T-cell (primary cell): ENCODE data around the gene NACA2. TPM values are rescaled to one million over a fixed set of nuclear protein-coding genes. Genes with fewer than 3 reads are reported as not detected.

ENCODE experiments used
- ATAC-seq, 4 experiments: fragments of 200-7000 bp in 3 of 4; fragments of 150-1000 bp in 1 of 4; cut with Tn5 transposase; replicated peaks in 1 of 4; 1 replicate in 3 of 4; 2 replicates in 1 of 4; pipeline ENCODE4 v1.10.0; 2021; ENCODE audit warnings: moderate library complexity in 3 of 4, mild to moderate bottlenecking in 2 of 4, moderate number of reproducible peaks in 1 of 4
- CTCF ChIA-PET, 2 donors: fragments of 300-600 bp; sonication (Branson Sonifier 250); formaldehyde crosslinking; loops; one replicate each; lab custom pipeline; 2022; ENCODE audit warnings: antibody characterized with exemption in 2 of 2; lab: Charles Lee
- POLR2A ChIA-PET, 2 donors: fragments of 300-600 bp; sonication (Branson Sonifier 250); formaldehyde crosslinking; loops; one replicate each; lab custom pipeline; 2022; ENCODE audit warnings: antibody characterized with exemption in 2 of 2; lab: Charles Lee
- DNase-seq, 35 experiments: peaks; one replicate each; pipeline versions ENCODE4 v3.0.0 to v3.0.0-alpha.2; 2013 to 2023
- H3K27ac ChIP-seq: one replicate; pipeline ENCODE4 v1.5.1; 2013; ENCODE audit warnings: low read length
- H3K27me3 ChIP-seq, 2 experiments: replicated peaks in 1 of 2; 1 replicate in 1 of 2; 2 replicates in 1 of 2; pipeline versions ENCODE4 v1.6.1 to v1.7.0; 2013; ENCODE audit warnings: low read length in 1 of 2, mixed read lengths in 1 of 2; ENCODE audit not compliant: control insufficient read depth in 2 of 2, insufficient read depth in 2 of 2; ENCODE audit errors: extremely low read depth in 1 of 2
- H3K36me3 ChIP-seq, 2 donors: 1 replicate in 1 of 2; 2 replicates in 1 of 2; pipeline versions ENCODE4 v1.6.1 to v1.7.0; 2013; ENCODE audit warnings: low read length in 1 of 2; ENCODE audit not compliant: control insufficient read depth in 2 of 2, insufficient read depth in 1 of 2; ENCODE audit errors: extremely low read depth in 1 of 2
- H3K4me1 ChIP-seq, 2 experiments: 1 replicate in 1 of 2; 2 replicates in 1 of 2; pipeline versions ENCODE4 v1.6.1 to v1.7.0; 2013; ENCODE audit warnings: low read length in 2 of 2, mixed read lengths in 1 of 2; ENCODE audit not compliant: insufficient read depth in 2 of 2, control insufficient read depth in 1 of 2; ENCODE audit errors: extremely low read depth in 1 of 2
- H3K4me3 ChIP-seq, 2 donors: 1 replicate in 1 of 2; 2 replicates in 1 of 2; pipeline versions ENCODE4 v1.5.1 to v1.7.0; 2013; ENCODE audit warnings: mild to moderate bottlenecking in 2 of 2, low read length in 1 of 2, moderate library complexity in 1 of 2; ENCODE audit not compliant: control insufficient read depth in 1 of 2; ENCODE audit errors: extremely low read depth in 1 of 2
- H3K9me3 ChIP-seq: 2 replicates; pipeline ENCODE4 v1.7.0; 2013
- H3K27ac Mint-ChIP-seq, 2 donors: one replicate each; pipeline ENCODE4 v1.8.0; 2020 to 2021; ENCODE audit warnings: mild to moderate bottlenecking in 2 of 2, mixed read lengths in 2 of 2
- H3K27me3 Mint-ChIP-seq, 2 donors: one replicate each; pipeline ENCODE4 v1.8.0; 2021 to 2022; ENCODE audit warnings: mixed read lengths in 2 of 2
- H3K36me3 Mint-ChIP-seq: one replicate; pipeline ENCODE4 v1.8.0; 2021; ENCODE audit warnings: mixed read lengths
- H3K4me1 Mint-ChIP-seq, 3 donors: one replicate each; pipeline ENCODE4 v1.8.0; 2020 to 2022; ENCODE audit warnings: mixed read lengths in 3 of 3, mild to moderate bottlenecking in 1 of 3
- H3K4me3 Mint-ChIP-seq, 3 donors: one replicate each; pipeline ENCODE4 v1.8.0; 2020 to 2022; ENCODE audit warnings: mild to moderate bottlenecking in 3 of 3, mixed read lengths in 3 of 3, moderate library complexity in 3 of 3
- H3K9me3 Mint-ChIP-seq, 3 donors: one replicate each; pipeline ENCODE4 v1.8.0; 2020 to 2022; ENCODE audit warnings: mixed read lengths in 3 of 3
- WGBS: methylation state at CpG from one replicate; pipeline ENCODE4 v1.1.5; 2013; ENCODE audit warnings: missing lambda C conversion rate; ENCODE audit not compliant: insufficient coverage; 5-methylcytosine and 5-hydroxymethylcytosine counted together
- total RNA-seq, 35 experiments: library from RNA in 6 of 35; stranded (reverse) in 6 of 35; fragments of 120-200 nt in 1 of 35; gene quantifications; one replicate each; pipeline versions ENCODE4 v1.2.1 to v1.2.4 and lab custom pipeline; 2013 to 2026

Gene NACA2
- total RNA-seq, 5 donors from 2014 or later (not counting 1 experiment from before 2014, with no cell fraction given) = not detected

GRCh38 chr17:61598014-61598413 lies 7.0 kb upstream of the NACA2 start:
- CTCF ChIA-PET = no interaction called here
- ATAC-seq (no peak), DNase-seq (no peak)
- Histone ChIP-seq H3K27ac (no peak overlapping the region), H3K4me1 (no peaks in the 10 kb centered on the region), H3K27me3 (peaks cover 3 to 15% of the 10 kb centered on the region in 2 experiments), H3K36me3 (no peaks in the 10 kb centered on the region), H3K9me3 (no peaks in the 10 kb centered on the region), H3K4me3 (no peak overlapping the region)
- H3K36me3 Mint-ChIP-seq = no peaks in the 10 kb centered on the region
- no peak overlapping the region for H3K4me3 Mint-ChIP-seq
- POLR2A ChIA-PET = no interaction called here
- no peaks in the 10 kb centered on the region for H3K9me3 Mint-ChIP-seq
- no peak overlapping the region for H3K27ac Mint-ChIP-seq
- H3K4me1 Mint-ChIP-seq = no peaks in the 10 kb centered on the region
- WGBS = no CpG with 5 or more reads among the region's 2 CpGs
- H3K27me3 Mint-ChIP-seq = peaks cover 28 to 30% of the 10 kb centered on the region in 2 donors

GRCh38 chr17:61597607-61598006 lies 6.6 kb upstream of the NACA2 start:
- ATAC-seq = no peak
- no peak overlapping the region for H3K4me3 ChIP-seq
- no peaks in the 10 kb centered on the region for H3K4me1 Mint-ChIP-seq
- H3K27ac ChIP-seq = no peak overlapping the region
- no peaks in the 10 kb centered on the region for H3K9me3 ChIP-seq
- ChIA-PET POLR2A (no interaction called here), CTCF (no interaction called here)
- H3K27me3 Mint-ChIP-seq = peaks cover 25 to 26% of the 10 kb centered on the region in 2 donors
- H3K27me3 ChIP-seq = peaks cover 3 to 15% of the 10 kb centered on the region in 2 experiments
- no peaks in the 10 kb centered on the region for H3K4me1 ChIP-seq
- H3K4me3 Mint-ChIP-seq = no peak overlapping the region
- H3K9me3 Mint-ChIP-seq = no peaks in the 10 kb centered on the region
- no peak overlapping the region for H3K27ac Mint-ChIP-seq
- WGBS = no CpG with 5 or more reads among the region's 3 CpGs
- no peak for DNase-seq
- H3K36me3 ChIP-seq = no peaks in the 10 kb centered on the region
- no peaks in the 10 kb centered on the region for H3K36me3 Mint-ChIP-seq

GRCh38 chr17:61595418-61596186 lies 4.6 kb upstream of the NACA2 start:
- Histone ChIP-seq H3K4me3 (no peak overlapping the region), H3K4me1 (no peaks in the 10 kb centered on the region), H3K27ac (no peak overlapping the region), H3K36me3 (no peaks in the 10 kb centered on the region), H3K9me3 (no peaks in the 10 kb centered on the region), H3K27me3 (peaks cover 6 to 10% of the 10 kb centered on the region in 2 experiments)
- H3K4me3 Mint-ChIP-seq = no peak overlapping the region
- ATAC-seq (no peak), DNase-seq (no peak)
- H3K27me3 Mint-ChIP-seq = peaks cover 19% of the 10 kb centered on the region in 2 donors
- H3K9me3 Mint-ChIP-seq = no peaks in the 10 kb centered on the region
- H3K36me3 Mint-ChIP-seq = no peaks in the 10 kb centered on the region
- H3K4me1 Mint-ChIP-seq = no peaks in the 10 kb centered on the region
- CTCF ChIA-PET = interaction anchor here in 1 of 2 donors (0.6 kb wide), 1 partner anchor 34 kb away, joined by 3 read pairs; no protein-coding TSS in a partner anchor
- POLR2A ChIA-PET = no interaction called here
- H3K27ac Mint-ChIP-seq = no peak overlapping the region
- 43% methylated on average over 2 of the region's 7 CpGs for WGBS

GRCh38 chr17:61594294-61594825 lies 3.3 kb upstream of the NACA2 start:
- Histone ChIP-seq H3K4me3 (no peak overlapping the region), H3K27ac (no peak overlapping the region), H3K9me3 (no peaks in the 10 kb centered on the region), H3K4me1 (no peaks in the 10 kb centered on the region), H3K27me3 (peaks cover 6 to 10% of the 10 kb centered on the region in 2 experiments), H3K36me3 (no peaks in the 10 kb centered on the region)
- no peaks in the 10 kb centered on the region for H3K36me3 Mint-ChIP-seq
- DNase-seq (no peak), ATAC-seq (no peak)
- 93% methylated on average over 2 of the region's 5 CpGs for WGBS
- POLR2A ChIA-PET = no interaction called here
- peaks cover 19% of the 10 kb centered on the region in 2 donors for H3K27me3 Mint-ChIP-seq
- H3K27ac Mint-ChIP-seq = no peak overlapping the region
- H3K9me3 Mint-ChIP-seq = no peaks in the 10 kb centered on the region
- H3K4me1 Mint-ChIP-seq = no peaks in the 10 kb centered on the region
- CTCF ChIA-PET = no interaction called here
- no peak overlapping the region for H3K4me3 Mint-ChIP-seq

- ATAC-seq (no peak), DNase-seq (no peak)
- WGBS = 52% methylated on average over 4 of the region's 7 CpGs
- Mint-ChIP-seq H3K27ac (no peak overlapping the region), H3K4me3 (no peak overlapping the region), H3K36me3 (no peaks in the 10 kb centered on the region), H3K27me3 (peaks cover 19% of the 10 kb centered on the region in 2 donors), H3K9me3 (no peaks in the 10 kb centered on the region), H3K4me1 (no peaks in the 10 kb centered on the region)
- no peaks in the 10 kb centered on the region for H3K9me3 ChIP-seq
- no peak overlapping the region for H3K27ac ChIP-seq
- peaks cover 3 to 10% of the 10 kb centered on the region in 2 experiments for H3K27me3 ChIP-seq
- no peaks in the 10 kb centered on the region for H3K4me1 ChIP-seq
- no peak overlapping the region for H3K4me3 ChIP-seq
- no peaks in the 10 kb centered on the region for H3K36me3 ChIP-seq
- ChIA-PET CTCF (no interaction called here), POLR2A (interaction anchor here in 1 of 2 donors (0.5 kb wide), 1 partner anchor 1290 kb away, joined by 10 read pairs; no protein-coding TSS in a partner anchor)
These were observed 2.4 kb upstream of the NACA2 start for GRCh38 chr17:61593426-61593825.

- WGBS = 88% methylated on average over 4 of the region's 8 CpGs
- peaks cover 3 to 10% of the 10 kb centered on the region in 2 experiments for H3K27me3 ChIP-seq
- no peaks in the 10 kb centered on the region for H3K4me1 ChIP-seq
- H3K4me1 Mint-ChIP-seq = no peaks in the 10 kb centered on the region
- ATAC-seq (no peak), DNase-seq (no peak)
- no peaks in the 10 kb centered on the region for H3K36me3 ChIP-seq
- no peak overlapping the region for H3K27ac Mint-ChIP-seq
- no peak overlapping the region for H3K4me3 ChIP-seq
- H3K9me3 Mint-ChIP-seq = no peaks in the 10 kb centered on the region
- ChIA-PET CTCF (interaction anchor here in 1 of 2 donors (0.7 kb wide), 1 partner anchor 9 kb away, joined by 3 read pairs; no protein-coding TSS in a partner anchor), POLR2A (no interaction called here)
- H3K27ac ChIP-seq = no peak overlapping the region
- no peaks in the 10 kb centered on the region for H3K36me3 Mint-ChIP-seq
- H3K9me3 ChIP-seq = no peaks in the 10 kb centered on the region
- no peak overlapping the region for H3K4me3 Mint-ChIP-seq
- H3K27me3 Mint-ChIP-seq = peaks cover 19% of the 10 kb centered on the region in 2 donors
These were observed 911 bp upstream of the NACA2 start for GRCh38 chr17:61591930-61592329.
